ENCODE measurements around the gene GP1BA. TPM values are rescaled to one million over a fixed set of nuclear protein-coding genes. Genes with fewer than 3 reads are reported as not detected.
A peak's percentile ranks its signal among the peaks of the same experiment; 100 is the strongest.

Gene GP1BA
- total and polyA plus RNA-seq, 4 donors = 0.03 to 2.3 (median 0.18) TPM; not detected in 1

GRCh38 chr17:4951486-4951885 lies 19.4 kb downstream of the GP1BA start:
- WGBS = 67% methylated on average over 3 of the region's 3 CpGs
- H3K9me3 ChIP-seq (ENCODE audit: control insufficient read depth in 4 of 4, low read length in 3 of 4) = no peaks in the 10 kb centered on the region
- peaks cover 8 to 55% (median 40%) of the 10 kb centered on the region in 4 donors for H3K4me1 ChIP-seq (ENCODE audit: control insufficient read depth in 4 of 4, insufficient read depth in 4 of 4, low read length in 3 of 4)
- no peaks in the 10 kb centered on the region for H3K27me3 ChIP-seq (ENCODE audit: control insufficient read depth in 4 of 4, insufficient read depth in 4 of 4, low read length in 3 of 4)
- H3K4me3 ChIP-seq (ENCODE audit: low read depth in 1 of 3, low read length in 3 of 3) = peak overlapping the region in 2 of 3 donors; percentile 56 to 91
- H3K9ac ChIP-seq (ENCODE audit: low read depth in 1 of 2, low read length in 2 of 2) = peak overlapping the region in 1 of 2 donors; percentile 69
- DNase-seq (ENCODE audit: low spot score) = no peak
- H3K27ac ChIP-seq (ENCODE audit: low read depth in 1 of 2, low read length in 2 of 2) = peak overlapping the region in 1 of 2 donors; percentile 95
- TF ChIP-seq ZBTB33 (IDR thresholded peaks at IDR 0.05) (no peak), FOXA1 (IDR thresholded peaks at IDR 0.05) (no peak), HNF4G (IDR thresholded peaks at IDR 0.05) (no peak), EGR1 (IDR thresholded peaks at IDR 0.05; ENCODE audit: low read depth in 2 of 2) (no peak), CTCF (IDR thresholded peaks at IDR 0.05; ENCODE audit: low read depth, low read length, missing input control) (no peak), TAF1 (conservative IDR thresholded peaks at IDR 0.05) (no peak), YY1 (IDR thresholded peaks at IDR 0.05) (no peak), NR2F2 (IDR thresholded peaks at IDR 0.05) (no peak), JUND (IDR thresholded peaks at IDR 0.05) (no peak), RAD21 (IDR thresholded peaks at IDR 0.05) (no peak), MAX (IDR thresholded peaks at IDR 0.05) (no peak), REST (IDR thresholded peaks at IDR 0.05) (no peak), RXRA (IDR thresholded peaks at IDR 0.05) (no peak), GABPA (IDR thresholded peaks at IDR 0.05 in 1 of 2, conservative IDR thresholded peaks at IDR 0.05 in 1 of 2) (no peak)
- peaks cover 0 to 2% (median 0%) of the 10 kb centered on the region in 4 donors for H3K36me3 ChIP-seq (ENCODE audit: control insufficient read depth in 4 of 4, insufficient read depth in 3 of 4, low read depth in 1 of 4, low read length in 3 of 4)

- Histone ChIP-seq H3K4me1 (ENCODE audit: control insufficient read depth in 4 of 4, insufficient read depth in 4 of 4, low read length in 3 of 4) (peaks cover 6 to 65% (median 48%) of the 10 kb centered on the region in 4 donors), H3K9ac (ENCODE audit: low read depth in 1 of 2, low read length in 2 of 2) (no peak overlapping the region), H3K4me3 (ENCODE audit: low read depth in 1 of 3, low read length in 3 of 3) (no peak overlapping the region), H3K36me3 (ENCODE audit: control insufficient read depth in 4 of 4, insufficient read depth in 3 of 4, low read depth in 1 of 4, low read length in 3 of 4) (peaks cover 0 to 3% (median 0%) of the 10 kb centered on the region in 4 donors), H3K27me3 (ENCODE audit: control insufficient read depth in 4 of 4, insufficient read depth in 4 of 4, low read length in 3 of 4) (no peaks in the 10 kb centered on the region), H3K9me3 (ENCODE audit: control insufficient read depth in 4 of 4, low read length in 3 of 4) (no peaks in the 10 kb centered on the region), H3K27ac (ENCODE audit: low read depth in 1 of 2, low read length in 2 of 2) (no peak overlapping the region)
- TF ChIP-seq ATF3 (IDR thresholded peaks at IDR 0.05) = no peak
- TF ChIP-seq HNF4A (conservative IDR thresholded peaks at IDR 0.05) = no peak
- TF ChIP-seq SP1 (IDR thresholded peaks at IDR 0.05) = no peak
- TF ChIP-seq HNF4G (IDR thresholded peaks at IDR 0.05) = no peak
- TF ChIP-seq RXRA (IDR thresholded peaks at IDR 0.05) = no peak
- no peak for TF ChIP-seq FOXA2 (IDR thresholded peaks at IDR 0.05)
- no peak for TF ChIP-seq EGR1 (IDR thresholded peaks at IDR 0.05; ENCODE audit: low read depth in 2 of 2)
- TF ChIP-seq TAF1 (conservative IDR thresholded peaks at IDR 0.05) = no peak
- no peak for DNase-seq (ENCODE audit: low spot score)
- 89% methylated on average over 14 of the region's 14 CpGs for WGBS
These were observed 21.4 kb downstream of the GP1BA start for GRCh38 chr17:4953451-4953961.
